NCI-H2029 (cell line): ENCODE measurements around the gene MGARP.
"Not testable (repeated sequence)": the region's sequence is repeated elsewhere in the genome, so short reads cannot be mapped to it uniquely, and the experiment has no call there.

Experiments used
- DNase-seq: peaks from one replicate; lab custom pipeline; 2025; lab: John Stamatoyannopoulos, UW

MGARP gene

DNA sequence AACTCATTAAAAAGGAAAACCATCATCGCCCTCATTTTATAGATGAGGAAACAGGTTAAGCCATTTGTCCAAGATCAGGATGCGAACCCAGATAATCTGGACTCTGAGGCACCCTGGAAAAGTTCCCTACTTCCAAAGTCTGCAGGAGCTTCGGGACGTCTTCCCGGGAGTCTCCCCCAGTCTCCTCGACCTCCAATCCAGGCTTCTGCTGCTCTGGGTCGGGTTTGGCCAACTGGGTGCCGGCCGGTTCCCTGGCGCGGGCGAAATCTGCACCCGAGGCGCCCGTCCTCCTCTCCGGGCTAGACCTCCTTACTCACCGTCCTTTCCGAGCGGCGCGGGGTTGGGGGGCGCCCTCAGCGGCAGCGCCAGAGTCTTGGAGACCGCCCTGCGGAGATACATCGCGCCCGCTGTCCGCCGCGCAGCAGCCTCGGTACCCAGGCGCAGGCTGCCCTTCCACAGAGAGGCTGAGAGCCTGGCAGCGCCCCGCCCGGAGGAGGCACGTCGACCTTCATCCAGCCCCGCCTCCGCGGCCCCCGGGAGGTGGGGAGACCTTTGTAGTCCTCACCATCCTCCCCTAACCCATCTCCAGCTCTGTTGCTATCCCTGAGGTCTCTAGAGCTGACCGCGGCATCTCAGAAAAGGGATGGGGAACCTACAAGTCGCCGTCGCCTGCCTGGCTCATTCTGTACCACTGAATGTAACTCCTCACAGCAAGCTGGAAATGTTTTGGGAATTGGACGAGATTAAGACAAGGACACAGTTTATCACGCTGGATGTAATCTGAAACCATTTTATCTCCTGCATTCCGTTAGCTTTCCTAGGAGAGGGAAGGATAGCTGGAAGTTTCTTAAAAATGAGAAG lies at the start of gene MGARP:
TSS of gene MGARP (minus strand) at position 466 of the 861 bp plus-strand sequence. CDS start at position 399, 67 bp downstream.
- DNase-seq = no peak

DNA sequence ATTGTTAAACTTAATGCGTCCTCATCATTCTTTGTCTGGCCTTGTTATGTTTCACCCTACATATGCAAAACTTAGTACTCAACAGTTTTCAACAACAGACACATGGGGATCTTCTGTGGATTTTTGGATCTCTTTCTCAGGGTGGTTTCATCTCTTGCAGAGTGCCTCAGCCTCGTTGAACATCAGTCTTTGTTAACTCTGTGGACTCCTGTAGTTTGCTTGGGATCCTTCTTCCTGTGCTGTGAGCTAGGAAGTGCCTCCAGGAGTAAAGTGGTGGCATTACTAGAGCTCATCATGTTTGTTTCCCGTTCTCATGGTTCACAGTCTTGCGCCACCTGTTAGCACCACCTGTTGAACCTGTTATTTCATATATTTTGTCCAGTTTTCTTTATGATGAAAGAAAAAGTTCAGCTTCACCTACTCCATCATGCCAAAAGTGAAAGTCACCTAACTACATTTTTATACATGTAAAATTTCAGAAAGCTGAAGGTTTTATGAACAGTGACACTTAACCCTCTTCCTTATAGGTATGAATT lies 49.7 kb upstream of the MGARP start:
- no peak for DNase-seq

DNA sequence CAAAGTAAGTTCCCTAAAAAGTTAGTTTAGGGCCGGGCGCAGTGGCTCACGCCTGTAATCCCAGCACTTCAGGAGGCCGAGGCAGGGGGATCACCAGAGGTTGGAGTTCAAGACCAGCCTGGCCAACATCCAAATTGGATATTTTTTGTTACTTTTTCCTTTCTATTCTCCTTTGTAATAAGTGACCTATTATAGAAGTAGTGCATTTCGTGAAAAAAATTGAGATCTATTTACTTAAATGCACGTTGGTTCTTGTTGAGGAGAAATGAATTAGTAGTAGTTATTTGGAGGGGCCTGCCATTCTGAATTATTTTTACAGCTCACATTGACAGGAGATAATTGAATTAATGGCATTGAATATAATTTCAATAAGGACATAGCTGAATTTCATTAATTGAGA lies 44.6 kb upstream of the MGARP start:
- no peak for DNase-seq

DNA sequence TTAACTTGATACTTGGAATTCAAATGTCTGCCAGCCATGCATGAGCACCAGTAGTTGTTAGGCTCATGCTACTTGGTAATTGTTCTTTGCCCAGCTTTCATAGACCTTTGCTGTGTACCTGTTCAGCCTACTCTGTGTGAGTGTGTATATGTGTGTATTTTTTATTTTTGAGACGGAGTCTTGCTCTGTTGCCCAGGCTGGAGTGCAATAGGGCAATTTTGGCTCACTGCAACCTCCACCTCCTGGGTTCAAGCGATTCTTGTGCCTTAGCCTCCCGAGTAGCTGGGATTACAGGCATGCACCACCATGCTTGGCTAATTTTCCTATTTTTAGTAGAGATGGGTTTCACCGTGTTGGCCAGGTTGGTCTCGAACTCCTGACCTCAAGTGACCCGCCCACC lies 42.5 kb upstream of the MGARP start:
- not testable (repeated sequence) for DNase-seq

DNA sequence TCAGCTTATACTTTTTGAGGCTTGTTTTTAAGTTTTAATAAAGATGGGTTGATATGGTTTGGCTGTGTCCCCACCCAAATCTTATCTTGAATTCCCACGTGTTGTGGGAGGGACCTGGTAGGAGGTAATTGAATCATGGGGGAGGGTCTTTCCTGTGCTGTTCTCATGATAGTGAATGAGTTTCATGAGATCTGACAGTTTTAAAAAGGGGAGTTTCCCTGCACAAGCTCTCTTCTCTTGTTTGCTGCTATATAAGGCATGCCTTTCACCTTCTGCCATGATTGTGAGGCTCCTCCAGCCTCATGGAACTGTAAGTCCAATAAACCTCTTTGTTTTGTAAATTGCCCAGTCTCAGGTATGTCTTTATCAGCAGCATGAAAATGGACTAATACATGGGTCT lies 42.0 kb upstream of the MGARP start:
- DNase-seq = not testable (repeated sequence)

DNA sequence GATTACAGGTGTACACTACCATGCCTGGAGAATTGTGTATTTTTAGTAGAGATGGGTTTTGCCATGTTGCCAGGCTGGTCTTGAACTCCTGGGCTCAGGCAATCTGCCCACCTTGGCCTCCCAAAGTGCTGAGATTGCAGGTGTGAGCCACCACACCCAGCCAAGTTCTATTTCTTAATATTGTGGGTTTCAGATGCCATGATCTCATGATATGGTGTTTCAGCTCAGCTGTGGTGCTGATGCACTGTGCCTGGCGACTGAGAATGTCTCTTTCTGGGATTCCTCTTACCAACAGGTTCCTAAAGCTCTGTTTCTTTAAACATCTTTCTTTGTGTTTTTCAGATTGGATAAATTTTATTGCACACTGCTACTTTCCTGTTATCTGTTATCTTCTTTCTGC lies 39.5 kb upstream of the MGARP start:
- no peak for DNase-seq

DNA sequence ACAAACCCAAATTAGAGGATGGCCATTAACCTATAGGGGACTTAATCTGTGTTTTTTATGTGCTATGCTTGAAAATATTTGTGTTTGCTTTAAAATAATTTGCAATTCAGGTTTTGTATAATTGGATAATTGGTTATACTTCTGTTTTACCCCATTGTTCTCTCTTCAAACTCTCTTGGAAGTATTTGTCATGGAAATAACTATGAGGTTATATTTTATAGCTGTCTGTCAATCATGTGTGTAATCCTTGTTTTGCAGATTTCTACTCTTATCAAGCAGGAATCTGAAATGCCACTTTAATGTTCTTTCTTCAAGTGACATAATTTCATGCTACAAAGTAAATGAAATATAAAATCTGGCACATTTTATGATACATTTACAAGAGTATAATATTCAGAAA lies 37.6 kb upstream of the MGARP start:
- no peak for DNase-seq

DNA sequence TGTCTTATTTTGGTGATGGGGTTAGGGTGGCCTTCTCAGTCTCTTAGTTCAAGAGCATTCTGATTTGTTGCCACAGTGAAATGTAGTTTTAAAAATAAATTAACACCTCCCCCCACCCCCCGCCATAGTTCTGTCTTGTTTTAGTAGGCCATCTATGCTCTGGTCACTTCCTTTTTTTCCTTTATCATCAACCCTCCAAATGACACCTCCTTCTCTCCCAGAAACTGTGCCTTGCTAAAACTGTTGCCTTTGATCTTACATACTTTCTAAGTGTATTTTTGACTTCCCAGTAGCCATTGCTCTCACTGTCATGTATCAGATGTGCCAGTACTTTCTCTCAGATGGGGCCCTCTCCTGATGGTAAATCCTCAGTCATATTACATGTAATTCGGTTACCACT lies 36.7 kb upstream of the MGARP start:
- DNase-seq = no peak

DNA sequence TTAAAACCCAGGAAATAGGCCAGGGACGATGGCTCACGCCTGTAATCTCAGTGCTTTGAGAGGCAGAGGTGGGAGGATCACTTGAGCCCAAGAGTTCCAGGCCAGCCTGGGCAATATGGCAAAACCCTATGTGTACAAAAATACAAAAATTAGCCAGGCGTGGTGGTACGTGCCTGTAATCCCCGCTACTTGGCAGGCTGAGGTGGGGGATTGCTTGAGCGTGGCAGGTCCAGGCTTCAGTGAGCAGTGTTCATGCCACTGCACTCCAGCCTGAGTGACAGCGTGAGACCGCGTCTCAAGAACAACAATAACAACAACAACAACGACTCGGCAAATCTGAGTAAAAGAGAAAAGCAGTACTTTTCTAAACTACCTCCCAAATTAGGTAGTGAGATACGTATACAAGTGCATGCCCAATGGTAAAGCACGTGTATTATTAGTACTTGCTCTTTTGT lies 35.2 kb upstream of the MGARP start:
- no peak for DNase-seq

DNA sequence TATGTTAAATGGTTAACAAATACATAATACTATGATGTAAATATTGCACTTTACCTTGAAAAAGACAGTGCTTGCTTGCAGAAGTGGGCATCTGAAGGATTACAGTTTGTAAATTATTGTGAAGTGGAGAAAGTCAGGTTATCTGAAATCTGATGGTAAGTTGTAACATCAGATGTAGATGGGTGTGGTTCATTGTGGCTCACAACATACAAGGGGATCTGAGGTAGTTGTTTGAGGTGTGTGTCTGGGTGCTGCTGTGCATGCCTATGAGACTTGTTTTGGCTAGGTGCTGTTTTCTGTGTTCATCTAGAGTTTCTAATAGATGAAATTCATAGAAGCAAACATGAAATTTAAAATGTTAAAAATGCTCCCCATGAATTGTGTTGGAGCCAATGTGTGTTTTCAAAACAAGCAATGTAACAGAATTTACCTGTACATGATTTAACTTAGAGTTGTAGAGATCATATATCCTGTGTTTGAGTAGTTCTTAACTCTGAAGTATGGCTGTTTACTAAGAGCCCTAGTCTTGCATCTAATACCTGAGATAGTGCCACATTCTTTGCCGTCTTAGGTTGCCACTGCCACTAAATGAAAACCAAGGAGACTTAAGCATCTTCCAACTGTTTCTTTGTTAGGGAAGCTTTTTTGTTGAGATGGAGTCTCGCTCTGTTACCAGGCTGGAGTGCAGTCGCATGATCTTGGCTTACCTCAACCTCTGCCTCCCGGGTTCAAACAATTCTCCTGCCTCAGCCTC lies 34.2 kb upstream of the MGARP start:
- DNase-seq = no peak

DNA sequence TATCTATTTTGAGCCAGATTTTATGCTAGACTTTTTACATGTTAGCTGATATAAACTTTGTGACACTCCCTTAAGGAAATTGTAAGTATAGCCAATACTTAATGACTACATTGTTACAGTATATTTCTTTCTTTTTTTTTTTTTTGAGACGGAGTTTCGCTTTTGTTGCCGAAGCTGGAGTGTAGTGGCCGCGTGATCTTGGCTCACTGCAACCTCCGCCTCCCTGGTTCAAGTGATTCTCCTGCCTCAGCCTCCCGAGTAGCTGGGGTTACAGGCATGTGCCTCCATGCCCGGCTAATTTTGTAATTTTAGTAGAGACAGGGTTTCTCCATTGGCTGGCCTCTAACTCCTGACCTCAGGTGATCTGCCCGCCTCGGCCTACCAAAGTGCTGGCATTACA lies 33.4 kb upstream of the MGARP start:
- not testable (repeated sequence) for DNase-seq

DNA sequence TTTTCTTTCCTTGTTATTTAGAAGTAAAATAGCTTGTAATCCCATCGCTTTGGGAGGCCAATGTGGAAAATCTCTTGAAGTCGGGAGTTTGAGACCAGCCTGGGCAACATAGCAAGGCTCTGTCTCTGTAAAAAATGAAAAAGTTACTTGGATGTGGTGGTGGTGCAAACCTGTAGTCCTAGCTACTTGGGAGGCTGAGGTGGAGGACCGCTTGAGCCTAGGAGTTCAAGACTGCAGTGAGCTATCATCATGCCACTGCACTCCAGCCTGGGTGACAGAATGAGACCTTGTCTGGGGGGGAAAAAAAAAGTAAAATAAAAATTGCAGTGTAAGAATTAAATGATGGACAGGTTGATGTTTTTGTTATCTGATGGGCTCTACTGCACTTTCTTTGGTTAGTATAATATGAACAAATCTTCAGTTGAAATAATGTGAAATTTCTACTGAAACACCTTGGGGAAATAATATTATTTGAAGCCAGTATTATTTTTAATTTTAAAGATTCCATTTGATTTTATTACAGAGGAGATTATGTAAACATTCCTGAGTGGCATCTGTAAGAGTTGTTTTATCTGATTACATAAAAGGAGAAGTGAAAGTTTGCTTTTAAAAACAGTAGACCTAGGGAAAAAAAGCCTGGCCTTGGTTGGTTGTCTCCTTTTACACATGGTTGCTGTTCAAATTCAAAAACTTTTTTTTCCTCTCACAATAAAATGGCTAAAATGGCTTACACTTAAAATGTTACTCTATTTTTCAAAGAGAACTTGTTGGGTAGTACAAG lies 32.7 kb upstream of the MGARP start:
- DNase-seq = no peak

DNA sequence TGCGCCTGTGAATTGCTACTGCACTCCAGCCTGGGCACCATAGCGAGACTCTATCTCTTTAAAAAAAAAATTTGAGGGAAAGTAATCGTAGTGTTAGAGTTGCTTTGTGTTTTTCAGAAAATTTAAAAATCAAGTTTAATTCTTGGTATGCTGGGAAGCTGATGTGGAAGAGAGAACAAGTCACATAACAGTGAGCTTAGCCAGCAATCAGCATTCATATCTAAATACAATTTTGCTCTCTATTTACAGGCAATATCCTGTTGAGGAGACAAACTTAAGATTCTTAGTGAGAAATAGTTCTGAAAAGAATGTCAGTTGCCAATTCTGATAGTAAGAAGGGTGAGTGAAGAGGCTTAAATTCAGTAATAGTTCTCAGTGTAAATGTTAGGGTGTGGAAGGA lies 31.9 kb upstream of the MGARP start:
- no peak for DNase-seq

DNA sequence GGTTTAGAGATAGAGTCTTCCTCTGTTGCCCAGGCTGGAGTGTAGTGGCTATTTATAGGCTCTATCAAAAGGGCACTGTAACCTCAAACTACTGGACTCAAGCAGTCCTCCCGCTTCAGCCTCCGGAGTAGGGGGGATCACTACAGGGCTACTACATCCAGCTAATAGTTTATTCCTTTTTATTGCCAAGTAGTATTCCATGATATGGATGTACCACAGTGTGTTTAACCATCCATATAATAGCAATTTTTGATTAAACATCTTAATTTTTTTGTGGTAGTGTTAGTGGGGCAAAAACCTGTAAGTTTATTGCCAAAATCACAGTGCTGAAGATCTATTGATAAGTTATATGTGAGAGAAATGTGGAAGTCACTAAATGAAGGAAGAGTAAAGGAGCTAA lies 24.9 kb upstream of the MGARP start:
- DNase-seq = no peak

DNA sequence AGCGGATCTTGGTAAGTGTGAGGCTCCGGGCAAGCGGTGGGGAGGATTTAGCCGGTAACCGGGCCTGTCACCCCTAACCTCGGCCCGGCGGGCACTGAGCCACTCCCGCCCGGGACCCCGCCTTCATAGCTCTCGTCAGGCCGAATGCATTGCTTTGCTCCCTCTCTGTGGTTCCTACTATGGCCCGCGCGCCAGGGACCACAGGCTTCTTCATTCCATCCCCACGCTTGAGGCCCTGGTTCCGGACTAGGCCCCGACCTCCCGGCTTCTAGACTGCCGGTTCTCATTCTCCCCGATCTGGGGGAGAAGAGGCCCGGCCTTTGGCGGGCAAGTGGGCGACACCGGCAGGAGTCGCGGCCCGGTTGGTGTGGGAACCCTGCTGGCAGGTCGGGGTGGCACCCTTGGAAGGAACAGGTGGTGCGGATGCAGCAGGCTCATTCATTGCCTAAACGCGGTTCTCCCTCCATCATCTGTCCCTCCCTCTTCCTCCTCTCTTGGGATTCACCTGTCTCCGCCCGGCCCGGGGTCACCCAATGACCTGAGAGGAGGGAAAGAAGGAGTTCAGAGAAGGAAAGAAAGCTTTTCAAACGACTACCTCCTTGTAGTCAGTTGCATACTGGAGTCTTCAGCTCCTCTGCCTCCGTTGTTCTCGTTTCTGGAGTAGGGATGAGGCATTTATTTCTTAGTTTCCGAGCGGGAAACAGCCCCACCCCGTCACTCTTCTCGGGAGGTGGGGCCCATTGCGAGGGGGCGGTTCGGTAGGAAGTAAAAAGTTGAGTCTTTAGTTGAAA lies 22.0 kb upstream of the MGARP start, which contains the start of gene NDUFC1:
TSS of gene NDUFC1 (minus strand) at position 657 of the 791 bp plus-strand sequence. CDS start 6,679 bp downstream, outside the sequence.
- peak; percentile 21 for DNase-seq

DNA sequence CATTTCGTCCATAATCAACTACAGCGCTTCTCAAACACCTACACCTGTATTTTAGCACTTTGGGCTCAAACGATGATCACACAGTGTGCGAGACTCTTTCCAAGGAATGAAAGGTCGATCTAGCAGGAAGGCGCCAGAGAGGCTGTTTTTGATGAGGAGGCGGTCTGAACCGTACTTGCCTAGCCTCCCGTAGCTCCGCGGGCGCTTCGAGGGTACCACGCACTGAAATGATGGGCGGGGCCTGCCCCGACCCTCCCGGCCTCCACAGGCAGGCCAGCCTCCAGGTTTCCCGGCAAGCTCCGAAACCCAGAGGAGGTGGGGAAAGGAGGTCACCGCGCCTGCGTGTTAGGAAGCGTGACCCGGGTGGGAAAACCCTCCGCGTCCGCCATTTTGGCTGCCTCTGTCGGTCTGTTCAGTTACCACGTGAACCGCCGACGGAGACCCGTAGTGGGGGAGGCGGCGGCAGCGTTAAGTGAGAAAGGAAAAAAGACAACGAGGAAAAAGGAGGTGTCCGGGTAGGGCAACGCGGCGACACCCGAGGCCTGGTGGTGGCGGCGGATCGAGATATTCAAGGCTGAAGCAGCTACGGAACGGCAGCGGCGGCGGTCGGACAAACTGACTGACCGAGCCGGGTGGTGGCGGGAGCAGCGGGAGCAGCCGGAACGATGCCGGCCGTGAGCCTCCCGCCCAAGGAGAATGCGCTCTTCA lies 21.2 kb upstream of the MGARP start, which contains the start of gene NAA15:
TSS of gene NAA15 (plus strand) at position 393 of the 708 bp plus-strand sequence. CDS start at position 666, 273 bp downstream.
- peak; percentile 97 for DNase-seq

DNA sequence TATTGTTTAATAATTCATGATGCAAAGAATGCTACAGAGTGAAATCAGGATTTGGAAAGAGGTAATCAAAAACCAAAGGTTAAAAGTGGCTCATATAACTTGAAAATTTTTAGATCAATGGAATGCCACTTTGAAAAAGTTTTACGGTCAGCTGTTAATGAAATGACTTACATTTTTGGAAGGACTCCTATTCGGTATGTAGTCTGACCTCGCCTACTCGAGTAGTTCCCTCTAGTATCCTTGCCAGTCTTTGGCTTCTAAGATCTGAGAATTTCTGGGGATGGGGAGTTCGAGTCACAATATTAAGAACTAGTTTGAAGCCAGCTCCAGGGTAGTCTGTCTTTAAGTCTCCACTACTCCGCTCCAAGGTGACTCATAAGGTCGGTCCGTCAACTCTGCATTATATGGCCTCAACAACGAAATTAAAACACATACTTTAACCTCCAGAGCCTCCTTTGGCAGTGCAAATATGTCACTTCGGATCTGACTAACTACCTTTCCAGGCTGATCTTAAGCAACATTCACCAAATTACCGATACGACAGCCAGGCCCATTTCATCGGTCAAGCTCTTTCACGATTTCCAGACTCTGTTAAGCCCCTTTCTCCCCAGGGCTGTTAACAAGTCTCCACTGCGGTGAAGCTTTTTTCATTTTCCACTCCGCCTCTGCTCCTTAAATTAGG lies 20.5 kb upstream of the MGARP start:
- no peak for DNase-seq

DNA sequence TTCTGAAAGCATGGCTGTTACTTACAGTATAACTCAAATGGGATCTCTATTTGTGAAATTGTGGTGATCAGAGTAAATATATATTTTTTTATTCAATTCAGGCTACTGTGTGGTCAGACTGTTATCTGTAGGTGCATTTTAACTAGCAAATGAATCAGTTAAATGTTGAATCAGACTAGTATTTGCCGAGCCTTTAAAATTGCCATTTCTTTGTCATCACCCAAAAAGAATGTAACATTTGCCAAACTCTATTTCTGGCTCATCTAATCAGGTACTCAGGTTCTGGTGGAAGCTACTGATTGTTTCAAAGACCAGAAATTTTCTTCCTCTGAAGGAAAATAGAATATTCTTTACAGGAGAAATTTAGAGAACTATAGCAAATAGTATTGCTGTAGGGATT lies 19.5 kb upstream of the MGARP start:
- no peak for DNase-seq

DNA sequence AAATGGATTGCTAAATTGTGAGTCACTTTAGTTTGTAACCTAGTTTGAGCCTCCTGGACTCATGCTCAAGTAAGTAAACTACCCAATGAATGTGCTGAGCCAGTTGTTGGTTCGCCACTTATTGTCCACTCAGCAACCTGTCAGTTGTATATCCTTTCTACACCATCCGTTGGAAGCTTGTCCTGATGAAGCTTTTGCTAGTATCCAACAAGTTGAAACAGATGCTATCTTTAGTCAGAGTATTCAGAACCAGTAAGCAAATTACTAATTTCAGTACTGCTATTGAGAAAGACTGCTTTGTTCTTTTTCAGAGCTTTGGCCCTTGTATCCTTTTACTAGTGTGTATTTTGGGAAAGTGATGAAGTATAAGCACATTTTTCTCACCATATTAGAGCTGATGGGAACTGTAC lies 17.0 kb upstream of the MGARP start:
- DNase-seq = no peak

DNA sequence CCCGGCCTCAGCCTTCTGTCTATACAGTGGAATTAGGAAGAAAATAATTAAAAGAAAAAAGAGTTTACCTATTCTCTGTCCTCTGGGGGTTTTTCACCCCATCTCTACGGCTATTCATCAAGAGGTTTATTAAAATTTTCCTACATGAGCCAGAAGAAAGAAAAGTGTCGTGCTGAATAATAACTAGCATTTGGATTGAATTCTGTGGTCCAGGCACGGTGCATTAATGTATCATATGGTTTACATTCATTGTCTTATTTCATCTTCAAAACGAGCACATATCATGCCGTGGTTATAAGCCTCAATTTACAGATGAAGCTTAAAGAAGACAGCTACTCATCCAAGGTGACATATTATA lies 15.9 kb upstream of the MGARP start:
- no peak for DNase-seq
